BLaER1 treated with 17β-estradiol and CSF1 and Interleukin-3, amounts not matched to agents 10 nM and 100 nM (cell line): ENCODE measurements around the gene ARL6.

Source experiments
- H3K27ac ChIP-seq, 11 experiments: shearing (Covaris generic); formaldehyde crosslinking; 2 replicates each; pipeline ENCODE4 v1.8.1; 2022
- H3K27me3 ChIP-seq, 11 experiments: shearing (Covaris generic); formaldehyde crosslinking; 2 replicates each; pipeline ENCODE4 v1.8.1; 2022
- H3K36me3 ChIP-seq, 11 experiments: shearing (Covaris generic); formaldehyde crosslinking; 2 replicates each; pipeline ENCODE4 v1.8.1; 2022
- H3K4me1 ChIP-seq, 10 experiments: shearing (Covaris generic); formaldehyde crosslinking; 2 replicates each; pipeline ENCODE4 v1.8.1; 2022
- H3K4me2 ChIP-seq, 11 experiments: shearing (Covaris generic); formaldehyde crosslinking; 2 replicates each; pipeline ENCODE4 v1.8.1; 2022
- H3K4me3 ChIP-seq, 10 experiments: shearing (Covaris generic); formaldehyde crosslinking; 2 replicates each; pipeline ENCODE4 v1.8.1; 2022
- H3K9ac ChIP-seq, 11 experiments: shearing (Covaris generic); formaldehyde crosslinking; 2 replicates each; pipeline ENCODE4 v1.8.1; 2022
- H3K9me3 ChIP-seq, 11 experiments: shearing (Covaris generic); formaldehyde crosslinking; replicated peaks in 1 of 11; 2 replicates each; pipeline ENCODE4 v1.8.1; 2022
- H4K20me1 ChIP-seq, 11 experiments: shearing (Covaris generic); formaldehyde crosslinking; 2 replicates each; pipeline ENCODE4 v1.8.1; 2022
- Cebpa-rat ChIP-seq, 11 experiments: shearing (Covaris generic); IDR thresholded peaks; 2 replicates each; pipeline ENCODE4 v1.8.1; 2022

Gene ARL6

GRCh38 chr3:97764407-97765238 lies at the start of gene ARL6:
TSS of gene ARL6 (plus strand) at chr3:97764758. CDS start at chr3:97768108, 3,350 bp downstream.
- Histone ChIP-seq H3K4me1 (peaks cover 0 to 12% (median 8%) of the 10 kb centered on the region in 10 experiments; a peak in 13 of 20 replicates), H4K20me1 (no peaks in the 10 kb centered on the region), H3K27me3 (no peaks in the 10 kb centered on the region; a peak in 2 of 22 replicates), H3K4me3 (peak within 1 kb of the TSS; percentile 59 to 74 (median 70)), H3K27ac (peak within 1 kb of the TSS; percentile 9 to 73 (median 58); a peak in 21 of 22 replicates), H3K9me3 (peaks cover 0 to 8% (median 0%) of the 10 kb centered on the region in 11 experiments; a peak in 2 of 22 replicates), H3K36me3 (peaks cover 0 to under 1% (median 0%) of the 10 kb centered on the region in 11 experiments; a peak in 2 of 22 replicates), H3K4me2 (peak within 1 kb of the TSS; percentile 57 to 81 (median 69)), H3K9ac (peak within 1 kb of the TSS; percentile 49 to 75 (median 69); a peak in 21 of 22 replicates)
- no peak for TF ChIP-seq Cebpa-rat (IDR thresholded peaks at IDR 0.05)

- H3K9ac ChIP-seq, result no peak overlapping the region
- H4K20me1 ChIP-seq, result no peaks in the 10 kb centered on the region
- no peaks in the 10 kb centered on the region for H3K36me3 ChIP-seq
- H3K4me3 ChIP-seq, result no peak overlapping the region
- no peaks in the 10 kb centered on the region for H3K9me3 ChIP-seq
- no peak for TF ChIP-seq Cebpa-rat (IDR thresholded peaks at IDR 0.05)
- no peak overlapping the region for H3K4me2 ChIP-seq
- H3K27me3 ChIP-seq, result no peaks in the 10 kb centered on the region
- no peak overlapping the region for H3K27ac ChIP-seq
- H3K4me1 ChIP-seq, result no peaks in the 10 kb centered on the region
Measured at GRCh38 chr3:97719156-97719821, 45.3 kb upstream of the ARL6 start.

GRCh38 chr3:97720417-97720816 lies 44.1 kb upstream of the ARL6 start:
- no peaks in the 10 kb centered on the region for H3K36me3 ChIP-seq
- no peaks in the 10 kb centered on the region for H4K20me1 ChIP-seq
- no peaks in the 10 kb centered on the region for H3K27me3 ChIP-seq

GRCh38 chr3:97721446-97721845 lies 43.1 kb upstream of the ARL6 start:
- no peak overlapping the region for H3K4me3 ChIP-seq
- H3K36me3 ChIP-seq, result no peaks in the 10 kb centered on the region
- no peak for TF ChIP-seq Cebpa-rat (IDR thresholded peaks at IDR 0.05)

More at GRCh38 chr3:97720417-97720816, 44.1 kb upstream of the ARL6 start:
- Histone ChIP-seq H3K4me2 (no peak overlapping the region), H3K27ac (no peak overlapping the region), H3K9me3 (no peaks in the 10 kb centered on the region), H3K9ac (no peak overlapping the region), H3K4me3 (no peak overlapping the region), H3K4me1 (no peaks in the 10 kb centered on the region)
- TF ChIP-seq Cebpa-rat (IDR thresholded peaks at IDR 0.05), result no peak

GRCh38 chr3:97736928-97737327 lies 27.6 kb upstream of the ARL6 start:
- TF ChIP-seq Cebpa-rat (IDR thresholded peaks at IDR 0.05), result no peak
- no peak overlapping the region for H3K9ac ChIP-seq
- H3K4me3 ChIP-seq, result no peak overlapping the region
- H3K27ac ChIP-seq, result no peak overlapping the region
- H4K20me1 ChIP-seq, result no peaks in the 10 kb centered on the region
- no peak overlapping the region for H3K4me2 ChIP-seq
- H3K27me3 ChIP-seq, result no peaks in the 10 kb centered on the region
- no peaks in the 10 kb centered on the region for H3K36me3 ChIP-seq
- H3K9me3 ChIP-seq, result no peaks in the 10 kb centered on the region
- H3K4me1 ChIP-seq, result no peaks in the 10 kb centered on the region

More at GRCh38 chr3:97721446-97721845, 43.1 kb upstream of the ARL6 start:
- Histone ChIP-seq H3K27me3 (no peaks in the 10 kb centered on the region), H3K9me3 (no peaks in the 10 kb centered on the region), H4K20me1 (no peaks in the 10 kb centered on the region), H3K27ac (no peak overlapping the region), H3K9ac (no peak overlapping the region), H3K4me1 (no peaks in the 10 kb centered on the region), H3K4me2 (no peak overlapping the region)

GRCh38 chr3:97738761-97739160 lies 25.8 kb upstream of the ARL6 start:
- Histone ChIP-seq H3K9ac (no peak overlapping the region), H3K4me2 (no peak overlapping the region), H3K27me3 (no peaks in the 10 kb centered on the region), H3K4me3 (no peak overlapping the region), H4K20me1 (no peaks in the 10 kb centered on the region), H3K9me3 (no peaks in the 10 kb centered on the region), H3K4me1 (no peaks in the 10 kb centered on the region), H3K27ac (no peak overlapping the region), H3K36me3 (no peaks in the 10 kb centered on the region)
- TF ChIP-seq Cebpa-rat (IDR thresholded peaks at IDR 0.05), result no peak

- Histone ChIP-seq H3K36me3 (no peaks in the 10 kb centered on the region), H3K27me3 (no peaks in the 10 kb centered on the region), H3K4me3 (no peak overlapping the region), H3K9me3 (no peaks in the 10 kb centered on the region), H4K20me1 (no peaks in the 10 kb centered on the region), H3K4me1 (no peaks in the 10 kb centered on the region), H3K9ac (no peak overlapping the region), H3K4me2 (no peak overlapping the region), H3K27ac (no peak overlapping the region)
- TF ChIP-seq Cebpa-rat (IDR thresholded peaks at IDR 0.05), result no peak
Measured at GRCh38 chr3:97742036-97742435, 22.5 kb upstream of the ARL6 start.

GRCh38 chr3:97744289-97744688 lies 20.3 kb upstream of the ARL6 start:
- Histone ChIP-seq H3K4me1 (no peaks in the 10 kb centered on the region), H3K9me3 (no peaks in the 10 kb centered on the region)
- TF ChIP-seq Cebpa-rat (IDR thresholded peaks at IDR 0.05), result no peak

GRCh38 chr3:97763586-97764406 lies 762 bp upstream of the ARL6 start:
- Histone ChIP-seq H3K36me3 (no peaks in the 10 kb centered on the region), H3K9me3 (peaks cover 0 to 8% (median 0%) of the 10 kb centered on the region in 11 experiments; a peak in 2 of 22 replicates), H3K4me2 (peak overlapping the region; percentile 57 to 81 (median 69)), H3K27ac (peak overlapping the region; percentile 9 to 73 (median 58); a peak in 21 of 22 replicates), H3K27me3 (no peaks in the 10 kb centered on the region; a peak in 2 of 22 replicates), H3K9ac (peak overlapping the region; percentile 49 to 75 (median 69); a peak in 21 of 22 replicates), H3K4me1 (peaks cover 0 to 12% (median 8%) of the 10 kb centered on the region in 10 experiments; a peak in 13 of 20 replicates), H4K20me1 (no peaks in the 10 kb centered on the region), H3K4me3 (peak overlapping the region; percentile 59 to 74 (median 70))
- no peak for TF ChIP-seq Cebpa-rat (IDR thresholded peaks at IDR 0.05)

More at GRCh38 chr3:97744289-97744688, 20.3 kb upstream of the ARL6 start:
- no peak overlapping the region for H3K4me2 ChIP-seq
- H3K9ac ChIP-seq, result no peak overlapping the region
- H3K27me3 ChIP-seq, result no peaks in the 10 kb centered on the region
- no peaks in the 10 kb centered on the region for H4K20me1 ChIP-seq
- H3K36me3 ChIP-seq, result no peaks in the 10 kb centered on the region
- H3K4me3 ChIP-seq, result no peak overlapping the region
- no peak overlapping the region for H3K27ac ChIP-seq
